ENCODE data around the gene ZNF263.

DNA sequence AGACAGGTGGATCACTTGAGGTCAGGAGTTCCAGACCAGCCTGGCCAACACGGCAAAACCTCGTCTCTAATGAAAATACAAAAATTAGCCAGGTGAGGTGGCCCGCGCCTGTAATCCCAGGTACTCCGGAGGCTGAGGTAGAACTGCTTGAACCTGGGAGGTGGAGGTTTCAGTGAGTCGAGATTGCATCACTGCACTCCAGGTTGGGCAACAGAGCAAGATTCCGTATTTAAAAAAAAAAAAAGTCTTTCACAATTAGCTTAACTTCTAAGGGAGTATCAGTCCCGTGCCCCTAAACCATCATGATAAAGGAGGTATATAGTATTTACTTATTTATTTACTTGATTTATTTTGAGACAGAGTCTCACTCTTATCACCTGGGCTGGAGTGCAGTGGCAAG lies 23.5 kb upstream of the ZNF263 start:
- TF ChIP-seq, protein P1, sequence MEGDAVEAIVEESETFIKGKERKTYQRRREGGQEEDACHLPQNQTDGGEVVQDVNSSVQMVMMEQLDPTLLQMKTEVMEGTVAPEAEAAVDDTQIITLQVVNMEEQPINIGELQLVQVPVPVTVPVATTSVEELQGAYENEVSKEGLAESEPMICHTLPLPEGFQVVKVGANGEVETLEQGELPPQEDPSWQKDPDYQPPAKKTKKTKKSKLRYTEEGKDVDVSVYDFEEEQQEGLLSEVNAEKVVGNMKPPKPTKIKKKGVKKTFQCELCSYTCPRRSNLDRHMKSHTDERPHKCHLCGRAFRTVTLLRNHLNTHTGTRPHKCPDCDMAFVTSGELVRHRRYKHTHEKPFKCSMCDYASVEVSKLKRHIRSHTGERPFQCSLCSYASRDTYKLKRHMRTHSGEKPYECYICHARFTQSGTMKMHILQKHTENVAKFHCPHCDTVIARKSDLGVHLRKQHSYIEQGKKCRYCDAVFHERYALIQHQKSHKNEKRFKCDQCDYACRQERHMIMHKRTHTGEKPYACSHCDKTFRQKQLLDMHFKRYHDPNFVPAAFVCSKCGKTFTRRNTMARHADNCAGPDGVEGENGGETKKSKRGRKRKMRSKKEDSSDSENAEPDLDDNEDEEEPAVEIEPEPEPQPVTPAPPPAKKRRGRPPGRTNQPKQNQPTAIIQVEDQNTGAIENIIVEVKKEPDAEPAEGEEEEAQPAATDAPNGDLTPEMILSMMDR (IDR thresholded peaks at IDR 0.05), result no peak
- no peak for TF ChIP-seq POLR2A (IDR thresholded peaks at IDR 0.05)

Data from right lobe of liver (tissue), 4 donors.